ENCODE measurements around the gene KAZN.

The KAZN gene

GRCh38 chr1:15152318-15153183 lies 554.1 kb downstream of the KAZN start (continued):
- TF ChIP-seq, protein P1, sequence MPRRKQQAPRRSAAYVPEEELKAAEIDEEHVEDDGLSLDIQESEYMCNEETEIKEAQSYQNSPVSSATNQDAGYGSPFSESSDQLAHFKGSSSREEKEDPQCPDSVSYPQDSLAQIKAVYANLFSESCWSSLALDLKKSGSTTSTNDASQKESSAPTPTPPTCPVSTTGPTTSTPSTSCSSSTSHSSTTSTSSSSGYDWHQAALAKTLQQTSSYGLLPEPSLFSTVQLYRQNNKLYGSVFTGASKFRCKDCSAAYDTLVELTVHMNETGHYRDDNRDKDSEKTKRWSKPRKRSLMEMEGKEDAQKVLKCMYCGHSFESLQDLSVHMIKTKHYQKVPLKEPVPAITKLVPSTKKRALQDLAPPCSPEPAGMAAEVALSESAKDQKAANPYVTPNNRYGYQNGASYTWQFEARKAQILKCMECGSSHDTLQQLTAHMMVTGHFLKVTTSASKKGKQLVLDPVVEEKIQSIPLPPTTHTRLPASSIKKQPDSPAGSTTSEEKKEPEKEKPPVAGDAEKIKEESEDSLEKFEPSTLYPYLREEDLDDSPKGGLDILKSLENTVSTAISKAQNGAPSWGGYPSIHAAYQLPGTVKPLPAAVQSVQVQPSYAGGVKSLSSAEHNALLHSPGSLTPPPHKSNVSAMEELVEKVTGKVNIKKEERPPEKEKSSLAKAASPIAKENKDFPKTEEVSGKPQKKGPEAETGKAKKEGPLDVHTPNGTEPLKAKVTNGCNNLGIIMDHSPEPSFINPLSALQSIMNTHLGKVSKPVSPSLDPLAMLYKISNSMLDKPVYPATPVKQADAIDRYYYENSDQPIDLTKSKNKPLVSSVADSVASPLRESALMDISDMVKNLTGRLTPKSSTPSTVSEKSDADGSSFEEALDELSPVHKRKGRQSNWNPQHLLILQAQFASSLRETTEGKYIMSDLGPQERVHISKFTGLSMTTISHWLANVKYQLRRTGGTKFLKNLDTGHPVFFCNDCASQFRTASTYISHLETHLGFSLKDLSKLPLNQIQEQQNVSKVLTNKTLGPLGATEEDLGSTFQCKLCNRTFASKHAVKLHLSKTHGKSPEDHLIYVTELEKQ (tag by site-specific recombination; IDR thresholded peaks at IDR 0.05; ENCODE audit: borderline replicate concordance): no peak
- no peak for TF ChIP-seq REPIN1 (tag by site-specific recombination; IDR thresholded peaks at IDR 0.05; ENCODE audit: low read depth)
- peak; percentile 91 for TF ChIP-seq ZBTB26 (tag by site-specific recombination; optimal IDR thresholded peaks at IDR 0.05)
- TF ChIP-seq ZXDB (tag by site-specific recombination; IDR thresholded peaks at IDR 0.05): no peak; the same call in 1 of the 2 replicates
- peak; percentile 93 for TF ChIP-seq IKZF3 (tag by site-specific recombination; IDR thresholded peaks at IDR 0.05)
- TF ChIP-seq ZBTB8A (tag by site-specific recombination; IDR thresholded peaks at IDR 0.05): peak; percentile 90
- TF ChIP-seq YY1 (tag by site-specific recombination; IDR thresholded peaks at IDR 0.05): no peak
- peak; percentile 73 for TF ChIP-seq ZNF223 (tag by site-specific recombination; IDR thresholded peaks at IDR 0.05)
- TF ChIP-seq, protein P2, sequence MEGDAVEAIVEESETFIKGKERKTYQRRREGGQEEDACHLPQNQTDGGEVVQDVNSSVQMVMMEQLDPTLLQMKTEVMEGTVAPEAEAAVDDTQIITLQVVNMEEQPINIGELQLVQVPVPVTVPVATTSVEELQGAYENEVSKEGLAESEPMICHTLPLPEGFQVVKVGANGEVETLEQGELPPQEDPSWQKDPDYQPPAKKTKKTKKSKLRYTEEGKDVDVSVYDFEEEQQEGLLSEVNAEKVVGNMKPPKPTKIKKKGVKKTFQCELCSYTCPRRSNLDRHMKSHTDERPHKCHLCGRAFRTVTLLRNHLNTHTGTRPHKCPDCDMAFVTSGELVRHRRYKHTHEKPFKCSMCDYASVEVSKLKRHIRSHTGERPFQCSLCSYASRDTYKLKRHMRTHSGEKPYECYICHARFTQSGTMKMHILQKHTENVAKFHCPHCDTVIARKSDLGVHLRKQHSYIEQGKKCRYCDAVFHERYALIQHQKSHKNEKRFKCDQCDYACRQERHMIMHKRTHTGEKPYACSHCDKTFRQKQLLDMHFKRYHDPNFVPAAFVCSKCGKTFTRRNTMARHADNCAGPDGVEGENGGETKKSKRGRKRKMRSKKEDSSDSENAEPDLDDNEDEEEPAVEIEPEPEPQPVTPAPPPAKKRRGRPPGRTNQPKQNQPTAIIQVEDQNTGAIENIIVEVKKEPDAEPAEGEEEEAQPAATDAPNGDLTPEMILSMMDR (tag by site-specific recombination; IDR thresholded peaks at IDR 0.05): peak; percentile 37
- TF ChIP-seq KLF1 (tag by site-specific recombination; IDR thresholded peaks at IDR 0.05): peak; percentile 65
- peak; percentile 98 for TF ChIP-seq TCF7L2 (IDR thresholded peaks at IDR 0.05; ENCODE audit: borderline replicate concordance, low read depth, low read length)
- no peak for TF ChIP-seq MEIS1 (CRISPR knock-in tag; IDR thresholded peaks at IDR 0.05; ENCODE audit: borderline replicate concordance)
- no peak for TF ChIP-seq ZNF121 (tag by site-specific recombination; IDR thresholded peaks at IDR 0.05)
- TF ChIP-seq ZBTB44 (tag by site-specific recombination; IDR thresholded peaks at IDR 0.05): peak; percentile 12; the same call in 1 of the 2 replicates
- TF ChIP-seq, protein P3, sequence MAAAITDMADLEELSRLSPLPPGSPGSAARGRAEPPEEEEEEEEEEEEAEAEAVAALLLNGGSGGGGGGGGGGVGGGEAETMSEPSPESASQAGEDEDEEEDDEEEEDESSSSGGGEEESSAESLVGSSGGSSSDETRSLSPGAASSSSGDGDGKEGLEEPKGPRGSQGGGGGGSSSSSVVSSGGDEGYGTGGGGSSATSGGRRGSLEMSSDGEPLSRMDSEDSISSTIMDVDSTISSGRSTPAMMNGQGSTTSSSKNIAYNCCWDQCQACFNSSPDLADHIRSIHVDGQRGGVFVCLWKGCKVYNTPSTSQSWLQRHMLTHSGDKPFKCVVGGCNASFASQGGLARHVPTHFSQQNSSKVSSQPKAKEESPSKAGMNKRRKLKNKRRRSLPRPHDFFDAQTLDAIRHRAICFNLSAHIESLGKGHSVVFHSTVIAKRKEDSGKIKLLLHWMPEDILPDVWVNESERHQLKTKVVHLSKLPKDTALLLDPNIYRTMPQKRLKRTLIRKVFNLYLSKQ (tag by site-specific recombination; IDR thresholded peaks at IDR 0.05; ENCODE audit: borderline replicate concordance): no peak
- 0 out of 2 replicates have a peak, but pooled peaks have one; percentile 39 for TF ChIP-seq ZSCAN30 (tag by site-specific recombination; IDR thresholded peaks at IDR 0.05)
- TF ChIP-seq ZNF423 (tag by site-specific recombination; IDR thresholded peaks at IDR 0.05): peak; percentile 44; the same call in 1 of the 2 replicates
- TF ChIP-seq, protein P4, sequence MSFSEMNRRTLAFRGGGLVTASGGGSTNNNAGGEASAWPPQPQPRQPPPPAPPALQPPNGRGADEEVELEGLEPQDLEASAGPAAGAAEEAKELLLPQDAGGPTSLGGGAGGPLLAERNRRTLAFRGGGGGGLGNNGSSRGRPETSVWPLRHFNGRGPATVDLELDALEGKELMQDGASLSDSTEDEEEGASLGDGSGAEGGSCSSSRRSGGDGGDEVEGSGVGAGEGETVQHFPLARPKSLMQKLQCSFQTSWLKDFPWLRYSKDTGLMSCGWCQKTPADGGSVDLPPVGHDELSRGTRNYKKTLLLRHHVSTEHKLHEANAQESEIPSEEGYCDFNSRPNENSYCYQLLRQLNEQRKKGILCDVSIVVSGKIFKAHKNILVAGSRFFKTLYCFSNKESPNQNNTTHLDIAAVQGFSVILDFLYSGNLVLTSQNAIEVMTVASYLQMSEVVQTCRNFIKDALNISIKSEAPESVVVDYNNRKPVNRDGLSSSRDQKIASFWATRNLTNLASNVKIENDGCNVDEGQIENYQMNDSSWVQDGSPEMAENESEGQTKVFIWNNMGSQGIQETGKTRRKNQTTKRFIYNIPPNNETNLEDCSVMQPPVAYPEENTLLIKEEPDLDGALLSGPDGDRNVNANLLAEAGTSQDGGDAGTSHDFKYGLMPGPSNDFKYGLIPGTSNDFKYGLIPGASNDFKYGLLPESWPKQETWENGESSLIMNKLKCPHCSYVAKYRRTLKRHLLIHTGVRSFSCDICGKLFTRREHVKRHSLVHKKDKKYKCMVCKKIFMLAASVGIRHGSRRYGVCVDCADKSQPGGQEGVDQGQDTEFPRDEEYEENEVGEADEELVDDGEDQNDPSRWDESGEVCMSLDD (tag by site-specific recombination; IDR thresholded peaks at IDR 0.05): peak; percentile 65
- TF ChIP-seq MYNN (tag by site-specific recombination; IDR thresholded peaks at IDR 0.05; ENCODE audit: borderline replicate concordance): no peak
- no peak for TF ChIP-seq ZNF548 (tag by site-specific recombination; IDR thresholded peaks at IDR 0.05)
- no peak for TF ChIP-seq ZNF623 (tag by site-specific recombination; IDR thresholded peaks at IDR 0.05)
- no peak for TF ChIP-seq ZNF449 (tag by site-specific recombination; IDR thresholded peaks at IDR 0.05)
- peak; percentile 96 for TF ChIP-seq ZNF335 (tag by site-specific recombination; conservative IDR thresholded peaks at IDR 0.05)
- no peak for TF ChIP-seq ZNF792 (tag by site-specific recombination; IDR thresholded peaks at IDR 0.05)

All from HEK293 (cell line).